Esophagus squamous epithelium (tissue), 5 donors: ENCODE data around the gene CLDN24. TPM values are rescaled to one million over a fixed set of nuclear protein-coding genes. Genes with fewer than 3 reads are reported as not detected.

ENCODE experiments used
- DNase-seq: peaks from one replicate; lab custom pipeline; 2025; lab: John Stamatoyannopoulos, UW
- H3K27ac ChIP-seq, 4 donors: fragments of 200-600 bp; sonication (generic); one replicate each; pipeline ENCODE4 v1.5.1; 2016 to 2019; ENCODE audit warnings: mild to moderate bottlenecking in 1 of 4
- H3K27me3 ChIP-seq, 4 donors: fragments of 200-600 bp; sonication (generic); 1 replicate in 3 of 4; 2 replicates in 1 of 4; pipeline versions ENCODE4 v1.5.1 to v1.6.0; 2017 to 2021; ENCODE audit warnings: antibody characterized with exemption in 1 of 4
- H3K36me3 ChIP-seq, 3 donors: fragments of 200-600 bp; sonication (generic); one replicate each; pipeline ENCODE4 v1.5.1; 2016 to 2019
- H3K4me1 ChIP-seq, 3 donors: fragments of 200-600 bp; sonication (generic); one replicate each; pipeline ENCODE4 v1.5.1; 2017 to 2019
- H3K4me3 ChIP-seq, 4 donors: fragments of 200-600 bp; sonication (generic); 1 replicate in 3 of 4; 2 replicates in 1 of 4; pipeline ENCODE4 v1.5.1; 2016 to 2019; ENCODE audit warnings: mild to moderate bottlenecking in 2 of 4, moderate library complexity in 1 of 4
- H3K9me3 ChIP-seq, 3 donors: fragments of 200-600 bp; sonication (generic); one replicate each; pipeline ENCODE4 v1.5.1; 2016 to 2019
- CTCF ChIP-seq, 6 experiments: fragments of 450-650 bp in 4 of 6; fragments of 200-600 bp in 2 of 6; sonication (generic) in 2 of 6; IDR thresholded peaks; one replicate each; pipeline ENCODE4 v1.5.1; 2016 to 2019; ENCODE audit warnings: antibody characterized with exemption in 6 of 6, mild to moderate bottlenecking in 4 of 6, moderate library complexity in 4 of 6
- POLR2A ChIP-seq, 4 donors: fragments of 450-650 bp; IDR thresholded peaks; one replicate each; pipeline ENCODE4 v1.6.1; 2017; ENCODE audit warnings: antibody characterized with exemption in 4 of 4, mild to moderate bottlenecking in 4 of 4, moderate library complexity in 3 of 4
- WGBS, 2 donors: methylation state at CpG; one replicate each; pipeline ENCODE4 v1.1.5; 2018; 5-methylcytosine and 5-hydroxymethylcytosine counted together
- intact Hi-C: fragments of 100-400 bp; cut with DNase I; formaldehyde crosslinking; loops from one replicate; pipeline ENCODE4 v1.15.0; 2022
- total RNA-seq, 4 donors: library from RNA; depleted of rRNA; stranded (reverse); fragments of >200 nt; gene quantifications; one replicate each; pipeline ENCODE4 v1.1.0, GENCODE V29; 2016
- donor health status: DM: yes; HTN: yes; CAD: no.

Gene CLDN24
- total RNA-seq, 4 donors from 2014 or later = not detected

- Histone ChIP-seq H3K27me3 (peaks cover 0 to 2% (median 0%) of the 10 kb centered on the region in 4 donors), H3K4me3 (no peak overlapping the region), H3K36me3 (no peaks in the 10 kb centered on the region), H3K9me3 (no peaks in the 10 kb centered on the region), H3K4me1 (peaks cover 14 to 93% (median 34%) of the 10 kb centered on the region in 3 donors), H3K27ac (peak overlapping the region in 3 of 4 donors; percentile 22 to 75 (median 62))
- 76 to 77% methylated on average over 4 to 5 of the region's 5 CpGs for WGBS, 2 donors
- no peak for TF ChIP-seq POLR2A (IDR thresholded peaks at IDR 0.05)
- TF ChIP-seq CTCF (IDR thresholded peaks at IDR 0.05) = no peak
- intact Hi-C loops = no loop called here
- DNase-seq = no peak
These were observed 30.3 kb upstream of the CLDN24 start for GRCh38 chr4:183352546-183352945.

DNA sequence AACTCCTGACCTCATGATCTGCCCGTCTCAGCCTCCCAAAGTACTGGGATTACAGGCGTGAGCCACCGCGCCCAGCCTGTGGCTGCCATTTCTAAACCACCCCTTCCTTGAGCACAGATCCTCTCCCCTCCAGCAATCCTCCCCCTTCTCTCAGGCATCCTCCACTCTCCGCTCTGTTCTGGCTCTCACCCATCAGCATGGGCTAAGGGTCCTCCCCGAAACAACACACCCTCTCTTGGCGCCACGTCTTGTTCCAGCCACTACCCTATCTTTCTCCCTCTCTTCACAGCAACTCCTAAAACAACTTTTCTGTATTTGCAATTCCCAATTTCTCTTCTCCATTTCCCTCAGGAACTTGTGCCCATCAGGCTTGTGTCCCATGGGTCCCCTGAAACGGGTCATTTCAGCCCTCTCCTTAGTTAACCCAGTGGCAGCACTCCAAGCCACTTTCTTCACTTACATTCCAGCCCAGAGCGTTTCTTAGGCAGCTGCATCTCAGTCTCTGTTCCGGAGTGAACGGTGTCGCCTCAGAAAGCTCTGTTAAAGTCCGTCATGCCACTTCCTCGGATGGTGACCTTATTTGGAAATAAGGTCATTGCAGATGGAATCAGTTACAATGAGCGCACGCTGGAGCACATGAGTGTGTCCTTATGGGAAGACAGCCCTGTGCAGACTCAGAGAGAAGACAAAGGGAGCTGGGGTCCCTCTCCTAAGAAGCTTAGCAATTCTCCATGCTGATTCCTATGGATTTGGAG is 28.3 kb upstream of the CLDN24 start:
- Histone ChIP-seq H3K36me3 (no peaks in the 10 kb centered on the region), H3K27me3 (peaks cover 0 to 5% (median 0%) of the 10 kb centered on the region in 4 donors), H3K4me3 (no peak overlapping the region), H3K4me1 (peaks cover 2 to 72% (median 32%) of the 10 kb centered on the region in 3 donors), H3K9me3 (no peaks in the 10 kb centered on the region), H3K27ac (peak overlapping the region in 3 of 4 donors; percentile 57 to 61 (median 59))
- TF ChIP-seq CTCF (IDR thresholded peaks at IDR 0.05) (no peak), POLR2A (IDR thresholded peaks at IDR 0.05) (no peak)
- no peak for DNase-seq
- WGBS, 2 donors = 80 to 86% methylated on average over 17 of the region's 17 CpGs
- intact Hi-C loops = no loop called here

DNA sequence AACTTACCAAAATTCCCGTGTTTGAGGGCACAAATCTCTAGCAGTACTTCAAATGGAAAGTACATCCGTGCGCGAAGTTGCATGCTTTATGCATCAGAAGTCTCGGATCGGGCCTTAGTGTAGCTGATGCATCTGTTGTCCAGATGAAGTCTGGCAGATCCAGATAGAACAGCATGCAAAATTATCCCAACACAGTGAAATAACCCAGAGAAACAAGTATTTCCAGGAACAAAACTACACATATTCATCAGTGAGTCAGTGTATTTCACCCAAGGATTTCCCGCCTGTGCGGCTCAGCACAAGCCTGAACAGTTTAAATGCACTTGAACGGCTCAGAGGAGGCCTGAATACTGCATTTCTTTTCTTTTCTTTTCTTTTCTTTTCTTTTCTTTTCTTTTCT is 27.4 kb upstream of the CLDN24 start:
- peaks cover 0 to 5% (median 0%) of the 10 kb centered on the region in 4 donors for H3K27me3 ChIP-seq
- no peak for DNase-seq
- H3K27ac ChIP-seq = peak overlapping the region in 3 of 4 donors; percentile 18 to 59 (median 57)
- no peaks in the 10 kb centered on the region for H3K9me3 ChIP-seq
- WGBS, 2 donors = 26 to 57% methylated on average over 9 of the region's 9 CpGs
- intact Hi-C loops = no loop called here
- H3K4me1 ChIP-seq = peaks cover 2 to 64% (median 32%) of the 10 kb centered on the region in 3 donors
- no peaks in the 10 kb centered on the region for H3K36me3 ChIP-seq
- peak overlapping the region in 2 of 4 donors; percentile 13 to 35 for H3K4me3 ChIP-seq
- no peak for TF ChIP-seq POLR2A (IDR thresholded peaks at IDR 0.05)
- TF ChIP-seq CTCF (IDR thresholded peaks at IDR 0.05) = no peak

DNA sequence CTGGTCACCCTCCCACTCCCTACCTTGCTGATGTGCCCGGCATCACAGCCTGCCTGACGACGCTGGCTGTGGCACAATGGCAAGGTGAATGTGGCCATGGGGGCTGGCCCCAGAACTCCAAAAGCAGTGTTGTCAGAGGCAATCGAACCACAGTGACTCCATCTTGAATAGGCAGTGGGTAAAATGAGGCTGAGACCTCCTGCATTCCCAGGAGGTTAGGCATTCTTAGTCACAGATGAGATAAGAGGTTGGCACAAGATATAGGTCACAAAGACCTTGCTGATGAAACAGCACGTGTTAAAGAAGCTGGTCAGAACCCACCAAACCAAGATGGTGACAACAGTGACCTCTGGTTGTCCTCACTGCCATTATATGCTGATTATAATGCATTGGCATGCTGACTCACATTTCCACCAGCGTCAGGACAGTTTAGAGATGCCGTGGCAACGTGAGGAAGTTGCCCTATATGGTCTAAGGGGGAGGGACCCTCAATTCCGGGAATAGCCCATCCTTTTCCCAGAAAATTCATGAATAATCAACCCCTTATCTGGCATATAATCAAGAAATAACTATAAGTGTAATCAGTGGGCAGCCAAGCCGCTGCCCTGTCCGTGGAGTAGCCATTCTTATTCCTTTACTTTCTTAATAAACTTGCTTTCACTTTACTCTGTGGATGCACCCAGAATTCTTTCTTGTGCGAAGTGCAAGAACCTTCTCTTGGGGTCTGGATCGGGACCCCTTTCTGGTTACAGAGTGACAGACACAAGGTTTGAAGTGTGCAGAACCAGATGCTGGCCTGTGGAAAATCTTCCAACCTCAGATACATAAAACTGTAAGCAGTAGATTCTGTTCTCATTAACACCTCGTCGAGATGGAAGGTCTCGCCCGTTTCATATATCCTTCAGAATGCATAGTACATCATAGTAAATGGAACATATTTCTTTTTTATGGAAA is 26.8 kb upstream of the CLDN24 start:
- H3K4me1 ChIP-seq = peaks cover 2 to 57% (median 32%) of the 10 kb centered on the region in 3 donors
- DNase-seq = no peak
- H3K27me3 ChIP-seq = peaks cover 0 to 5% (median 0%) of the 10 kb centered on the region in 4 donors
- peak overlapping the region; percentile 14 to 59 (median 38) for H3K27ac ChIP-seq
- H3K36me3 ChIP-seq = no peaks in the 10 kb centered on the region
- WGBS, 2 donors = 42 to 58% methylated on average over 15 to 17 of the region's 17 CpGs
- intact Hi-C loops = no loop called here
- no peaks in the 10 kb centered on the region for H3K9me3 ChIP-seq
- H3K4me3 ChIP-seq = peak overlapping the region in 2 of 4 donors; percentile 13 to 35
- no peak for TF ChIP-seq CTCF (IDR thresholded peaks at IDR 0.05)
